Islet precursor cell (in vitro differentiated cells): ENCODE results near the gene DNM1L.

Experiments used
- DNase-seq: peaks from one replicate; pipeline ENCODE4 v3.0.0-alpha.2; 2018

DNM1L gene

GRCh38 chr12:32679091-32679919, at the start of gene DNM1L:
Gene DNM1L (plus strand): TSS chr12:32679301. CDS start chr12:32679364, 63 bp downstream.
- peak; percentile 100 for DNase-seq

GRCh38 chr12:32641287-32641901, 37.7 kb upstream of the DNM1L start:
- DNase-seq: no peak

GRCh38 chr12:32644431-32644830, 34.7 kb upstream of the DNM1L start:
- DNase-seq: no peak

GRCh38 chr12:32647275-32647674, 31.8 kb upstream of the DNM1L start:
- peak; percentile 51 for DNase-seq

GRCh38 chr12:32650508-32650907, 28.6 kb upstream of the DNM1L start:
- DNase-seq: peak; percentile 93

GRCh38 chr12:32651151-32651955, 27.7 kb upstream of the DNM1L start:
- peak; percentile 52 for DNase-seq

- DNase-seq: peak; percentile 47
Measured at GRCh38 chr12:32651956-32652210, 27.2 kb upstream of the DNM1L start.

- DNase-seq: peak; percentile 89
Measured at GRCh38 chr12:32659908-32660440, 19.1 kb upstream of the DNM1L start.

- DNase-seq: peak; percentile 53
Measured at GRCh38 chr12:32661706-32662105, 17.4 kb upstream of the DNM1L start.

- DNase-seq: peak; percentile 44
Measured at GRCh38 chr12:32662665-32663064, 16.4 kb upstream of the DNM1L start.

GRCh38 chr12:32666018-32666417, 13.1 kb upstream of the DNM1L start:
- peak; percentile 38 for DNase-seq

GRCh38 chr12:32669584-32669983, 9.5 kb upstream of the DNM1L start:
- peak; percentile 35 for DNase-seq

GRCh38 chr12:32671930-32672780, 6.9 kb upstream of the DNM1L start:
- DNase-seq: peak; percentile 76

GRCh38 chr12:32679920-32680237, 778 bp downstream of the DNM1L start:
- no peak for DNase-seq

GRCh38 chr12:32680787-32681186, 1.7 kb downstream of the DNM1L start:
- no peak for DNase-seq

GRCh38 chr12:32681272-32681671, 2.2 kb downstream of the DNM1L start:
- DNase-seq: peak; percentile 33

GRCh38 chr12:32686340-32686739, 7.2 kb downstream of the DNM1L start:
- DNase-seq: no peak

GRCh38 chr12:32688786-32689185, 9.7 kb downstream of the DNM1L start:
- no peak for DNase-seq

- no peak for DNase-seq
Measured at GRCh38 chr12:32690927-32691326, 11.8 kb downstream of the DNM1L start.

- no peak for DNase-seq
Measured at GRCh38 chr12:32692358-32692757, 13.3 kb downstream of the DNM1L start.

- no peak for DNase-seq
Measured at GRCh38 chr12:32693036-32693435, 13.9 kb downstream of the DNM1L start.

- no peak for DNase-seq
Measured at GRCh38 chr12:32695787-32696186, 16.7 kb downstream of the DNM1L start.

- no peak for DNase-seq
Measured at GRCh38 chr12:32697445-32697844, 18.3 kb downstream of the DNM1L start.
